ENCODE results near the gene HSPA14. TPM values are rescaled to one million over a fixed set of nuclear protein-coding genes. Genes with fewer than 3 reads are reported as not detected.
A peak's percentile ranks its signal among the peaks of the same experiment; 100 is the strongest.

Gene HSPA14
- total and polyA plus RNA-seq, 2 donors (not counting 1 experiment from before 2014, with no cell fraction given) = 7.4 to 14.3 TPM

DNA sequence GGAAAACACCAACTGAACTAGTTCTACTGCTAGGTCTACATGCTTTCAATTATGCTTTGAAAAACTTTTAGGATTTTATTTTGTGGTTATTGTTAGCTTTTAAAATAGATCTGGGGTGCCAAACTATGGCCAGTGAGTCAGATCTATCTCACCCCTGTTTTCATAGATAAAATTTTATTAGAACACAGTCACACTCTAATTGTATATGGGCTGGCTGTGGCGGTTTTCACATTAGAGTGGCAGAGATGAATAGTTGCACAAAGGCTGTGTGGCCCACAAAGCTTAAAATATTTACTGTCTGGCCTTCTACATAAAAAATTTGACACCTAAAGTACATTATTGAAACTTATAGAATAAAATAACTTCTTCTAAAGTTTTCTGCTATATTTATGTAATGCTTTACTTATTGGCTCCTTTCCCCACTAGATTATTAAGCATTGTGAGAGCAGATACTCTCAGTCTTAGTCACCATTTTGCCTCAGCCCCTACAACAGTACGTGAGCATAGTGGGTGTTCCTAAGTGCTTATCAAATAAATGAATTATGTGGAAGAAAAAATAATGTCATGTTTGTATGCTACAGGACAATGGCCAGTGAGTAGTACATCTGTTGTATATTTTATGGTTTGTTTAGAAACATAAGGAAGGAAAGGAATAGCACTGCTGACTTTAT is 35.1 kb downstream of the HSPA14 start:
- no peaks in the 10 kb centered on the region for H3K36me3 ChIP-seq (ENCODE audit: control insufficient read depth, insufficient read depth, low read length)
- no peak overlapping the region for H3K9ac ChIP-seq (ENCODE audit: insufficient read depth, low read length)
- no peaks in the 10 kb centered on the region for H3K9me3 ChIP-seq (ENCODE audit: control insufficient read depth, insufficient read depth, low read depth, low read length)
- H2AFZ ChIP-seq (ENCODE audit: low read length) = no peak overlapping the region
- no peaks in the 10 kb centered on the region for H4K20me1 ChIP-seq (ENCODE audit: control insufficient read depth, extremely low read depth, insufficient read depth, low read length)
- no peak overlapping the region for H3K27ac ChIP-seq (ENCODE audit: insufficient read depth, low read length)
- H3K4me2 ChIP-seq (ENCODE audit: extremely low read depth, insufficient read depth, low read length) = peak overlapping the region; percentile 51
- TF ChIP-seq CTCF (conservative IDR thresholded peaks at IDR 0.05 in 1 of 2, IDR thresholded peaks at IDR 0.05 in 1 of 2; ENCODE audit: low read depth in 1 of 2, low read length in 2 of 2) = no peak
- TF ChIP-seq EZH2 (IDR thresholded peaks at IDR 0.05; ENCODE audit: low read length, missing control alignments) = no peak
- no peak overlapping the region for H3K4me3 ChIP-seq (replicated peaks in 1 of 4; ENCODE audit: control extremely low read depth in 1 of 4, insufficient read depth in 1 of 4, low read depth in 3 of 4, low read length in 4 of 4)
- peak; percentile 34 to 82 for DNase-seq (ENCODE audit: low read depth in 2 of 2)
- peaks cover 20% of the 10 kb centered on the region for H3K79me2 ChIP-seq (ENCODE audit: control insufficient read depth, insufficient read depth, low read length)
- H3K27me3 ChIP-seq (ENCODE audit: control insufficient read depth, insufficient read depth, low read length) = no peaks in the 10 kb centered on the region
- H3K4me1 ChIP-seq (ENCODE audit: control insufficient read depth, extremely low read depth, insufficient read depth, low read length) = peaks cover 7% of the 10 kb centered on the region

DNA sequence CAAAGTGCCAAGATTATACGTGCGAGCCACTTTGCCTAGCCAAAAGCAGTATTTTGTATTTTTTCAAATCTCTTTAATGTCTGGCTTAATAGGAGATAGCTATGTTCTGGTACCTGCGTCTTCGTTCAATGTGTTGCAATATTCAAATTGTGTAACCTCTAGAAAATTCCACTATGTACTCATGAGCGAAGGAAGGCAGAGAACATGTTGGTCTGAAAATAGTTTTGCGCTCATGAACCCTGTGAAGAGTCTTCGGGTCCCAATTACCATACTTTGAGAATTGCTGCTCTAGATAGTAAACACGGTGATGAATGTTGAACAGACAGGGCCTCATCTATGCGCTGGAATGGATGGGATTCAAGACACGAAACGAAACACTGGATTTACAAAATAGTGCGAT is 37.8 kb downstream of the HSPA14 start:
- Histone ChIP-seq H3K79me2 (ENCODE audit: control insufficient read depth, insufficient read depth, low read length) (peaks cover 36% of the 10 kb centered on the region), H3K9ac (ENCODE audit: insufficient read depth, low read length) (no peak overlapping the region), H3K36me3 (ENCODE audit: control insufficient read depth, insufficient read depth, low read length) (no peaks in the 10 kb centered on the region), H3K4me3 (replicated peaks in 1 of 4; ENCODE audit: control extremely low read depth in 1 of 4, insufficient read depth in 1 of 4, low read depth in 3 of 4, low read length in 4 of 4) (no peak overlapping the region), H3K4me1 (ENCODE audit: control insufficient read depth, extremely low read depth, insufficient read depth, low read length) (peaks cover 7% of the 10 kb centered on the region), H3K27me3 (ENCODE audit: control insufficient read depth, insufficient read depth, low read length) (no peaks in the 10 kb centered on the region), H4K20me1 (ENCODE audit: control insufficient read depth, extremely low read depth, insufficient read depth, low read length) (no peaks in the 10 kb centered on the region), H3K27ac (ENCODE audit: insufficient read depth, low read length) (no peak overlapping the region), H3K4me2 (ENCODE audit: extremely low read depth, insufficient read depth, low read length) (no peak overlapping the region), H3K9me3 (ENCODE audit: control insufficient read depth, insufficient read depth, low read depth, low read length) (no peaks in the 10 kb centered on the region), H2AFZ (ENCODE audit: low read length) (no peak overlapping the region)
- TF ChIP-seq EZH2 (IDR thresholded peaks at IDR 0.05; ENCODE audit: low read length, missing control alignments) (no peak), CTCF (conservative IDR thresholded peaks at IDR 0.05 in 1 of 2, IDR thresholded peaks at IDR 0.05 in 1 of 2; ENCODE audit: low read depth in 1 of 2, low read length in 2 of 2) (no peak)
- DNase-seq (ENCODE audit: low read depth in 2 of 2) = no peak

DNA sequence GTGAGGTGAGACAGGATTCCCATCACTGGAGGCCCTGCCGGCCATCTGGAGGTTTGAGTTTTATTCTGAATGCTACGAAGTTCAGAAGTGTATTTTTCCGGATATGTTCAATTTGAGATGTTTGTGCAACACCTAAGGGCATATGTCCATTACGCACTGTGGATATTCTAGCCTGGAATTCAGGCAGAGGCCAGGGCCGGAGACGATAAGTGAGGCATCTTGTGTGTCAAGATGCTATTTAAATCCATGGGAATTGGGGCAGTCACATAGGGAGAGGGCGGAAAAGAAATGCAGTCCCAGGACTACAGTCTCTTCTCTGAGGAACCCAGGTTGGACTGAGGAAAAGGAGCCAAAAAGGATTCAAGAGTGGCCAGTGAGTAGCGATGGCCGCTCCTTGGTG is 38.7 kb downstream of the HSPA14 start:
- Histone ChIP-seq H3K27me3 (ENCODE audit: control insufficient read depth, insufficient read depth, low read length) (no peaks in the 10 kb centered on the region), H3K9ac (ENCODE audit: insufficient read depth, low read length) (no peak overlapping the region), H3K4me3 (replicated peaks in 1 of 4; ENCODE audit: control extremely low read depth in 1 of 4, insufficient read depth in 1 of 4, low read depth in 3 of 4, low read length in 4 of 4) (peak overlapping the region; percentile 84 to 95 (median 90)), H3K4me1 (ENCODE audit: control insufficient read depth, extremely low read depth, insufficient read depth, low read length) (peaks cover 7% of the 10 kb centered on the region), H3K79me2 (ENCODE audit: control insufficient read depth, insufficient read depth, low read length) (peaks cover 43% of the 10 kb centered on the region), H3K36me3 (ENCODE audit: control insufficient read depth, insufficient read depth, low read length) (no peaks in the 10 kb centered on the region), H3K27ac (ENCODE audit: insufficient read depth, low read length) (peak overlapping the region; percentile 37), H2AFZ (ENCODE audit: low read length) (no peak overlapping the region), H3K9me3 (ENCODE audit: control insufficient read depth, insufficient read depth, low read depth, low read length) (no peaks in the 10 kb centered on the region), H3K4me2 (ENCODE audit: extremely low read depth, insufficient read depth, low read length) (peak overlapping the region; percentile 53), H4K20me1 (ENCODE audit: control insufficient read depth, extremely low read depth, insufficient read depth, low read length) (no peaks in the 10 kb centered on the region)
- TF ChIP-seq CTCF (conservative IDR thresholded peaks at IDR 0.05 in 1 of 2, IDR thresholded peaks at IDR 0.05 in 1 of 2; ENCODE audit: low read depth in 1 of 2, low read length in 2 of 2) = no peak
- no peak for TF ChIP-seq EZH2 (IDR thresholded peaks at IDR 0.05; ENCODE audit: low read length, missing control alignments)
- DNase-seq (ENCODE audit: low read depth in 2 of 2) = no peak
